GM12891 (cell line): ENCODE measurements around the gene STIM1.

Experiments used
- POLR2A ChIP-seq: IDR thresholded peaks from 2 replicates; pipeline ENCODE4 v1.6.1; 2011; ENCODE audit warnings: low read depth, low read length, control low read depth
- POLR2AphosphoS5 ChIP-seq: IDR thresholded peaks from 2 replicates; pipeline ENCODE4 v1.6.1; 2011; ENCODE audit warnings: low read depth, low read length, control low read depth
- POU2F2 ChIP-seq: IDR thresholded peaks from 2 replicates; pipeline ENCODE4 v1.6.1; 2011; ENCODE audit warnings: low read depth, mild to moderate bottlenecking, control low read depth, low read length, moderate library complexity
- TAF1 ChIP-seq: IDR thresholded peaks from 2 replicates; pipeline ENCODE4 v1.6.1; 2011; ENCODE audit warnings: low read depth, low read length, control low read depth

DNA sequence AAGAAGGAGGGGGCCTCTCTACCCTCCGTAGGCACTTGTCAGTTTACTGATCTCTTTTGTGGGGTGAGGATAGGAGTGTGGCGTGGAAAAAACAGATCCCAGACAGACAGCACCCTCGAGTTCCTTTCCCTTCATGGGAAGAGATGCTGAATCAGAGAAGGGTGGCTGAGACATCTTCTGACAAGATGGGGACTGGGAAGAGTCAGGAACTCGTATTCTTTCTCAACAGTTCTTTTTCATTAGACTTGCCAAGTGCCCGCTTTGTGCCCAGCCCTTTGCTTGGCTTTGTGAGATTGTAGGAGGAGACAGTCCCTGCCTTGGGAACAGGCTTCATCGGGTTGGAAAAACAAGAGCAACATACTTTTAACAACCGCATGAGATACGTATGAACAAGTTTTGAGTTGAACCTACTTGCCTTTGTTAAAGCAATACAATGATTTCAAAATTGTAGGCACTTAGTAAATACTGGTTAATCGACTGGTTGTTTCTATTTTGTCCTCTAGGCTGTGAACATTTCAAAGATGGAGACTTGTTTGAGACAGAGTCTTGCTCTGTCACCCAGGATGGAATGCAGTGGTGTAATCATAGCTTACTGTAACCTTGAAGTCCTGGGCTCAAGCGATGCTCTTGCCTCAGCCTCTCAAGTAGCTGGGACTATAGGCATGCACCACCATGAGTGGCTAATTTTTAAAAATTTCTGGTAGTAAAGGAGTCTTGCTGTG, 240.2 kb downstream of the STIM1 start:
- no peak for TF ChIP-seq POLR2A
- no peak for TF ChIP-seq POLR2AphosphoS5
- no peak for TF ChIP-seq TAF1
- no peak for TF ChIP-seq POU2F2
